UCSD-AML1 (cell line): ENCODE measurements around the gene PXDN.
"Not testable (repeated sequence)": the region's sequence is repeated elsewhere in the genome, so short reads cannot be mapped to it uniquely, and the experiment has no call there.

Experiments used
- DNase-seq: peaks from one replicate; lab custom pipeline; 2025; ENCODE audit not compliant: unreplicated experiment; lab: John Stamatoyannopoulos, UW

The PXDN gene

DNA sequence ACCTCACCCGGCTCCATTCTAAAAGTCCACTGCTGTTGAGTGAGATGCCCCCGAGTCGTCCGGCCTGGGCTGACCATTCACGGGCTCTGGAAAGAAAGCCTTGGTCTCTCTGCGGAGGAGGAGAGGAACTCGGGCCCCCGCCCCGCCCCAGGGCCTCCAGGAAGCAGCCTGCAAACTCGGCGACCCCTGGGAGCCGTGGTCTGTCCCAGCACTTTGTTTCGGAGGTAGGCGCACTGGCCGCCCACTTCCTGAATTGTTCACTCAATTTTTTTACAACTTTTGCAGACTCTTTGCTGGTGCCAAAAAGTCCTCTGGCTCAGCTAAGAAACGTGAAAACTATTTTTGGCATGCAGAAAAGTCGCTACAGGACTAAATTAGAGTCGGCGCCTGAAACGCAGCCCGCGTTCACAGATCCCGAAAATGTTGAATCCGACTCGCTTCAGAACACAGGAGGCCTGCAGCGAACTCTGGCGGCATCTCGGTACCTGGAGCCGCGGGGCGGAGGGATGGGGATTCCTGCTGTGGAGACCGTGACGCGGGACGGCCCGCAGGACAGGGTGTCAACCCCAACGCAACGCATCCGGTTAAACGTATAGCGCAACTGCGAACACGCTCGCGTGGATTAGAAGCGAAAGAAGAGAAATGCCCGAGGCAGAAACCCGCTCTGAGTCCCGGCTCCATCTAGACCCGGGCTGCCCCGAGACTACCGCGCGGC is 1.5 kb downstream of the PXDN start:
- no peak for DNase-seq

DNA sequence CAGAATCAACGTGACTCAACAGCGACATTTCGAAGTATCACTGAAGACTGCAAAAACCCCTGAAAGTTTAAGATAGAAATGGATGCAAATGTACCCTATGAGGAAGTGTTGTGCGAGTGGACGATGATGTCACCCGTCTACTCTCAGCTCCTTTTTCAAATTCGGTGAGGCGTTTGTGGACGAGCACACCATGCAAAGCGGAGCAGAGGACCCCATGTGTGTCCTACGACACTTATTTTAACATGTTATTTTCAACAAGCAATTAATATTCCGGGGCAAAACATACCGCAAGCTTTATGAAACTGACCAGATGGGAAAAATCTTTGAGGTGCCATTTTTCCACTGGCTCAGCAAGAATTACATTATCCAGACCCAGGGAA is 2.0 kb downstream of the PXDN start:
- no peak for DNase-seq

DNA sequence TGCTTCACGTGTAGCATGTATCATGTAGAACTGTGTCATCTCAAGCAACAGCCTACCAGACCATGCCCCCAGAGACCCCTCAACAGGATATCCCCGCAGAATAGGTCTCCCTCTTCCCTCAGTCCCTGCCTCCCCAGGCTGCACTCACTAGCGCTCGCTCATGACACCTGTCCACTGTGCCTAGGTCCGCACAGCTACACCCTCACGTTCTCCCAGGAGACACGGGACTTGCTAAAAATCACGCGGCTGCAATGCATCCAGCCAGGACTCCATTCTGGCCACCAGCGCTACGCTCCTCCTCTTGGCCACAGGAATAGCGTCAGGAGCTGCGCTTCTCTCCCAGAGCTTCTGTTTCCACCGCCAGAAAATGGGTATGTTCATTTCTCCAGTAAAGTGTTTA is 2.5 kb downstream of the PXDN start:
- DNase-seq, result no peak

DNA sequence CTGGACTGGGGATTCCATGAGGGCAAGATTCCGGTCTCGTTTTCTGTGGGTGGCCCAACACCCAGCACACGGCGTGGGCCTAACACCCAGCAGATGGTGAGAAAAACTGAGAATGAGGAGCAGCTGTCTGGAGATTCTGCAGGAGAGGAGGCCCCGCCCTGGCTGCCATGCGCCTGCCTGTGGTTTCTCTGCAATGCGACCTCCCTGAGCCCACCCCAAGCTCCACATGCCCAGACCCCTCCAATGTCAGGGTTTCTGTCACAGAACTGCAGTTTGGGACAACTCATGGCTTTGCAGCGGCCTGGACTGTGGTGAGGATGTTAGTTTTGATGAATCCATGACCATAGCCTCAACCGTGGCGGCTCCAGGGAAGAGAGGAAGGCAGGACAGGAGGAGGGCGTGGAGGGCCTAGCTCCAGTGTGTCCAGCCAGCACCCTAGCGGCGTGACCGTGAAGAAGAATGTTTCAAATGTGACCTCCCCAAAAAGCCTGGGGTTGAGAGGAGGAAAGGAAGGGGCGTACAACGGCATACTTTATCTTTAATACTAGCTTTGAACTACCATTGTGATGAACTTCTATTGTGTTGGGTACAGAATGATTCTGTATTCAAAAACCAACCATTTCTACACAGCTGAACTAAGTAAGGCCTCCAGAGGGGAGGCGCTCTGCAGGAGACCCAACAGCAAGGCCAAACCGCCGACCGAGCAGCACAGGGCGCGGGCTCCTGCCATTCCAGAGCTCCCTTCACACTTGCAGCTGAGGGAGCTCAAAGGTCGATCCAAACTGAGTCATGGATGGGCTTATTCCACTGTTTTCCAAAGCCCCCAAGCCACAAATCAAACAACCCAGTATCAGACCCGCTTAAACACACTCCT is 3.4 kb downstream of the PXDN start:
- DNase-seq, result no peak

GRCh38 chr2:1739961-1740715 is 4.2 kb downstream of the PXDN start:
- no peak for DNase-seq

GRCh38 chr2:1739322-1739957 is 4.9 kb downstream of the PXDN start:
- no peak for DNase-seq

GRCh38 chr2:1738646-1739302 is 5.5 kb downstream of the PXDN start:
- no peak for DNase-seq

- no peak for DNase-seq
These were observed 6.2 kb downstream of the PXDN start for GRCh38 chr2:1738163-1738562.

- DNase-seq, result no peak
These were observed 7.3 kb downstream of the PXDN start for GRCh38 chr2:1736997-1737480.

DNA sequence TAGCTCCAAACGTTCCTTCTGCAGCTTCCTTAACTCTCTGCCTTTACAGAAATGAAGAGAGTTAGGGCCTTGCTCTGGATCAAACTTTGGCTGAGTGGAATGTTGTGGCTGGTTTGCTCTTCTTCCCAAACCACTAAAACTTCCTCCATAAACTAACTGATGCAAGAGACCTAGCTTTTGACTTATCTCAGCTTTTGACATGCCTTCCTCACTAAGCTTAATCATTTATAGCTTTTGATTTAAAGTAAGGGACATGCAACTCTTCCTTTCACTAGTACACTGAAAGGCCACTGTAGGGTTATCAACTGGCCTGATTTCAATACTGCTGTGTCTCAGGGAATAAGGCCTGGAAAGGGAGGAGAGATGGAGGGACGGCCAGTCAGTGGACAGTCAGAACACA is 8.3 kb downstream of the PXDN start:
- no peak for DNase-seq

- not testable (repeated sequence) for DNase-seq
These were observed 11.0 kb downstream of the PXDN start for GRCh38 chr2:1733298-1733697.

DNA sequence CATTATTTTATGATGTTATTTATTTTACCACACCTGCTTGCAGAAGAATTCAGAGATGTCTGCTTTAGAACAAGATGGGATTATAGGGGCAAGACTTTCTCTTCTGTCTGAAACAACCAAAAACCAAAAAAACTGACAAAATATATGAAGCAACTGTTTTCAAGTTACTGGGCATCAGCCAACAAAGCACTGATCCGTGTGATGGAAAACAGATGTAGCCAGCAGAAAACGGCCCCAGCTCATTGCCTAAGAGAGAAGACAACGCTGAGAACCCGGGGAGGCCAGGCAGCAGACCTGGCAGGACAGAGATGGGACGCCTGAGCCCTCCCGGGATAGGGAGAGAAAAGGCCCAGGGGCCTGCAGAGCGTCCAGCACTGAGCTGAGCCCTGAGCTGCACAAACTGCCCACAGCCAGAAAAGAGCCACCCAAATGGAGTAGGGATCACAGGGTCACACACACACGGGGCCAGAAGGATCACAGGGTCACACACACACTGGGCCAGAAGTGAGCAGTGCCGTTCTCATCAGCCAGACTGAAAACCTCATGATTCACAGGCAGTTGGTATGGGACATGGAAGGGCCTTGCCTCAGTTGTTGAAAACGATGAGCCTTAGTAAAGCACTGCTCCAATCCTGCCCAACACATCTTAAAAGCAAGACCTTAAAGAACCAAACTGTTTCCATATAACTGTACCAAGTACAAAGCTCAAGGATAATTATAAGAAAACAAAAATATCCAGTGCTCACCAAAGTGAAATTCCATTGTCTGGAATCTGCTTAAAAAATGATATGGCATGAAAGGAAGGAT is 12.1 kb downstream of the PXDN start:
- DNase-seq, result no peak

DNA sequence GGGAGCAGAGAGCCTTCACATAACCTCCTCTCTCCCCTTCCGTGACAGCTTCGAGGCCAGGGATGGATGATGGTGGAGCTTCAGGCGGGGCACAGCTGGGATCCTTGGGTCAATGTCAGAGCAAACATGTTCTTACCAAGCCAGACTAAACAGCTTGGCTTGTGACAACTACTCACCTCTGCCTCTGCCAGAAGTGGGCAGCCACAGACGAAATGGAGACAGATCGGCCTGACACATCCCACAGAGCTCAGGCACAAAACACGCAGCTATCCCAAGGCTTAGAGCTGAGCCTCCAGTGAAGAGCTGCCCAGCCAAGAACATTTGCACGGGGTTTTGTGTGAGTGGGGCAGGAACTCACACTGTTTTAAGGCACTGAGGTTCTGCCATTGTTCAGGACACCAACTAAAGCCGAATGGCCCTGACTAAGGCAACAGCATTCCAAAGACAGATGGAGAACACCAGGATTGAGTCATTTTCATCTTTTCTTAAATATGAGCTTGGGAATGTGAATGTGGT is 12.8 kb downstream of the PXDN start:
- no peak for DNase-seq

GRCh38 chr2:1730015-1730927 is 14.0 kb downstream of the PXDN start:
- no peak for DNase-seq

DNA sequence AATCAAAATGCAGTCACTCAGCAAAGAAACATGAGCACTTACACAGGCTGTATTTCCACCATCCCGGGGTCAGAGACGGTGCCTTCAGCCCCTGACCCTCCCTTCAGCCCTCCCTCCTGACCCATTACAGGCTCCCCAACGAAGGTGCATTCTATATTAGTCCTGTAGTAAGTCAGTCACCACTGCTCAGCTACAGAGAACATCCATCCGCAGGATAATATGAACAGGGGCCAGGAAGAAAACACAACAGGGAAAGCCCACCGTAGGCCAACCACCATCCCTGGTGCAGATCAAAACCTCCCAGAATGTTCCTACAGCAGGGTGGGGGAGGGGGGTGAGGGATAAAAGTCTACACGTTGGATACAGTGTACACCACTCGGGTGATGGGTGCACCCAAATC is 15.1 kb downstream of the PXDN start:
- no peak for DNase-seq

DNA sequence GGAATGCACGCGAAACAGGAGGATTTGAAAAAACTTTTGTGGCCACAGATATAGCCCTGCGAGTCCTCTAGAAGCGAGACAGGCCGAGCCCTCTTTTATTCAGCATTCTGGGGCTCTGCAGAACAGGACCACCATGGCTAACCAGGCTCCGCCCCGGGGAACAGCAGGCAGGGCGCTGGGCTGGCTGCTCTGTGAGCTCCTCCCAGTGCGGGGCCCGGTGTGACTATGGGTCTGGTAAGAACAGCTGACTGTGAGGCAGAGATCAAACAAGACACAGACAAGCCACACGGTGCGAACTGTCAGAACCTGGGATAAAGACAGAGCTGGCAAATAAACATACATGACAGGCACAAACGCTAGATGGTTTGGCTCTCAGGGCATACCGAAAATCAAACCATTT is 15.5 kb downstream of the PXDN start:
- DNase-seq, result no peak

DNA sequence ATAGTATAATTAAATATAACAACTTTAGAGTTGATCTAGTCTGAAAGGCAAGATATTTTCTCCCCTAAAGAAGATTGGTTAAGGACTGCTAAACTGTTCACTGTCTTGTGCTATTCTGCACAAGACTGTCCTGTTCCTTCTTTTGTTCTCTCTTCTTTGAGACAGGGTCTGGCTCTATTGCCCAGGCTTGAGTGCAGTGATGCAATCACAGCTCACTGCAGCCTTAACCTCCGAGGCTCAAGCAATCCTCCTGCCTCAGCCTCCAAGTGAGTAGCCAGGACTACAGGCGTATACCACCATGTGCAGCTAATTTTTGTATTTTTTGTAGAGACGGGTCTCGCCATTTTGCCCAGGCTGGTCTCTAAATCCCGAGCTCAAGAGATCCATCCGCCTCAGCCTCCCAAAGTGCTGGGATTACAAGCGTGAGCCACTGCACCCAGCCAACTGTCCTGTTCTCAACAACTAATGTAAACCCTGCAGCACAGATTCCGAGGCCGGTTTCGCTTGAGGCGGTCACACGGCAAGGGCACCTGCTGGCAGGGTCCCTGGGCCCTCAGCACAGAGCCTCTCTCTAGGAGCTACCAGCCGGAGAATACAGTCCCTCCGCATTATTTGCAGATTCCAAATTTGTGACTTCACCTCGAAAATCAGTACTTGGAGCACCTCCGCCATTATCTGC is 16.4 kb downstream of the PXDN start:
- no peak for DNase-seq
